NB4 (cell line): ENCODE measurements around the gene RXRG.

Experiments used
- DNase-seq: peaks from one replicate; pipeline ENCODE4 v3.0.0; 2010; ENCODE audit warnings: low read depth
- H3K4me3 ChIP-seq: one replicate; pipeline ENCODE4 v1.5.1; 2011; ENCODE audit warnings: mild to moderate bottlenecking, low read depth, low read length, moderate library complexity
- CTCF ChIP-seq: IDR thresholded peaks from one replicate; pipeline ENCODE4 v1.5.1; 2012; ENCODE audit warnings: low read depth, low read length
- MAX ChIP-seq: IDR thresholded peaks from 2 replicates; pipeline ENCODE4 v1.6.1; 2011; ENCODE audit warnings: low read depth, low read length
- MYC ChIP-seq: IDR thresholded peaks from 2 replicates; pipeline ENCODE4 v1.6.1; 2011; ENCODE audit warnings: low read depth, low read length
- POLR2A ChIP-seq: IDR thresholded peaks from 2 replicates; pipeline ENCODE4 v1.6.1; 2011; ENCODE audit warnings: mild to moderate bottlenecking; ENCODE audit not compliant: insufficient read length; ENCODE audit errors: extremely low read depth

RXRG gene

GRCh38 chr1:165365341-165365740 lies 79.6 kb downstream of the RXRG start:
- no peak for DNase-seq
- no peak overlapping the region for H3K4me3 ChIP-seq
- TF ChIP-seq MYC (no peak), MAX (no peak)

- DNase-seq: no peak
- TF ChIP-seq MAX (no peak), MYC (no peak), POLR2A (no peak), CTCF (no peak)
- no peak overlapping the region for H3K4me3 ChIP-seq
Measured at GRCh38 chr1:165364568-165365133, 80.3 kb downstream of the RXRG start.

- no peak for TF ChIP-seq POLR2A
- no peak for TF ChIP-seq MYC
- TF ChIP-seq CTCF: no peak
- TF ChIP-seq MAX: no peak
- H3K4me3 ChIP-seq: no peak overlapping the region
- DNase-seq: no peak
Measured at GRCh38 chr1:165356876-165357275, 88.0 kb downstream of the RXRG start.

GRCh38 chr1:165355977-165356811 lies 88.7 kb downstream of the RXRG start, which contains the start of gene LMX1A:
LMX1A (minus strand) TSS chr1:165356715; CDS start chr1:165355559, 1,156 bp downstream.
- TF ChIP-seq MYC (no peak), POLR2A (no peak), CTCF (no peak), MAX (no peak)
- H3K4me3 ChIP-seq: no peak within 1 kb of the TSS
- no peak for DNase-seq

- no peak for DNase-seq
- TF ChIP-seq MYC (no peak), POLR2A (no peak), MAX (no peak)
- H3K4me3 ChIP-seq: no peak overlapping the region
Measured at GRCh38 chr1:165355139-165355976, 89.6 kb downstream of the RXRG start.

GRCh38 chr1:165354739-165355138 lies 90.2 kb downstream of the RXRG start:
- TF ChIP-seq POLR2A (no peak), MYC (no peak), CTCF (no peak), MAX (no peak)
- DNase-seq: no peak
- no peak overlapping the region for H3K4me3 ChIP-seq
